Osteoblast (primary cell): ENCODE results near the gene SNRPE. TPM values are rescaled to one million over a fixed set of nuclear protein-coding genes. Genes with fewer than 3 reads are reported as not detected.
"Not testable (repeated sequence)": the region's sequence is repeated elsewhere in the genome, so short reads cannot be mapped to it uniquely, and the experiment has no call there.

ENCODE experiments used
- DNase-seq: peaks from one replicate; pipeline ENCODE4 v3.0.0; 2011; ENCODE audit warnings: low spot score, mixed read lengths; ENCODE audit not compliant: insufficient read length; ENCODE audit errors: missing footprints
- H2AFZ ChIP-seq: 2 replicates; pipeline ENCODE4 v1.6.0; 2011; ENCODE audit warnings: mild to moderate bottlenecking, low read length
- H3K27ac ChIP-seq: 2 replicates; pipeline ENCODE4 v1.5.1; 2011; ENCODE audit warnings: mild to moderate bottlenecking, low read depth, low read length, moderate library complexity
- H3K27me3 ChIP-seq: 2 replicates; pipeline ENCODE4 v1.6.0; 2012; ENCODE audit warnings: mild to moderate bottlenecking, control low read depth, inconsistent platforms, low read length, moderate library complexity; ENCODE audit not compliant: insufficient read depth
- H3K36me3 ChIP-seq: 2 replicates; pipeline ENCODE4 v1.5.1; 2011; ENCODE audit warnings: mild to moderate bottlenecking, low read length, control low read depth, moderate library complexity; ENCODE audit not compliant: insufficient read depth
- H3K4me1 ChIP-seq: 2 replicates; pipeline ENCODE4 v1.5.1; 2011; ENCODE audit warnings: mild to moderate bottlenecking, low read length, control low read depth, moderate library complexity; ENCODE audit not compliant: insufficient read depth
- H3K4me2 ChIP-seq: 2 replicates; pipeline ENCODE4 v1.6.0; 2011; ENCODE audit warnings: mild to moderate bottlenecking, low read length; ENCODE audit not compliant: insufficient read depth
- H3K4me3 ChIP-seq: fragments of 200-600 bp; sonication (generic); 3 replicates; pipeline ENCODE4 v1.5.1; 2012; ENCODE audit warnings: mild to moderate bottlenecking, low read length, inconsistent platforms; ENCODE audit not compliant: insufficient read depth
- H3K79me2 ChIP-seq: 2 replicates; pipeline ENCODE4 v1.6.0; 2012; ENCODE audit warnings: mild to moderate bottlenecking, low read length, control low read depth, inconsistent platforms; ENCODE audit not compliant: insufficient read depth
- H3K9me3 ChIP-seq: 2 replicates; pipeline ENCODE4 v1.5.1; 2011; ENCODE audit warnings: low read depth, low read length, control low read depth
- H4K20me1 ChIP-seq: 2 replicates; pipeline ENCODE4 v1.6.0; 2012; ENCODE audit warnings: mild to moderate bottlenecking, low read length, control low read depth; ENCODE audit not compliant: insufficient read depth
- total RNA-seq: library from RNA; depleted of rRNA; stranded (reverse); fragments of >200 nt; gene quantifications from 2 replicates; pipeline ENCODE4 v1.2.3, GENCODE V29; 2012
- TF ChIP-seq, protein P1 (sequence below): IDR thresholded peaks from 2 replicates; pipeline ENCODE4 v1.5.1; 2011; ENCODE audit warnings: mild to moderate bottlenecking, low read depth, low read length, moderate library complexity; ENCODE audit errors: extremely low read depth

SNRPE gene
- total RNA-seq, 1 donor, result 46.3 TPM

DNA sequence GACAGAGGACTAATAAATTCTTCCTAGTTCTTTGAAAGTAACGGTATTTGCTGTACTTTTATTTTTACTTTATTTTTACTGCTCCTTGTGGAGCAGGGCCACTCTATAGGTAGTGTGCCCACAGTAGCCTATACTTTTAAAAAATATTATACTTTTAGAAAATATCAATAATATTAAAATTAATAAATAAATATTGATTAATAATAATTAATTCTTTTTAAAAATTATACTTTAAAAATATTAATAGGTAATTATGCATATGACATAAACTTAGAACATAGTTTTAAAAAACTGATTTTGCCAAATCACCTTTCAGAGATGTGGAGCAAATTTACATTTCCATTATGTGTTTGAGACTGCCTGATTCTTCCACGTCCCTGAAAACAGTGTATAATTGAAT, 35.2 kb upstream of the SNRPE start:
- no peak overlapping the region for H3K27ac ChIP-seq
- peaks cover 31% of the 10 kb centered on the region for H4K20me1 ChIP-seq
- no peak overlapping the region for H2AFZ ChIP-seq
- peaks cover 64% of the 10 kb centered on the region for H3K79me2 ChIP-seq
- H3K36me3 ChIP-seq, result peaks cover 80% of the 10 kb centered on the region
- no peak overlapping the region for H3K4me3 ChIP-seq
- TF ChIP-seq, protein P1, sequence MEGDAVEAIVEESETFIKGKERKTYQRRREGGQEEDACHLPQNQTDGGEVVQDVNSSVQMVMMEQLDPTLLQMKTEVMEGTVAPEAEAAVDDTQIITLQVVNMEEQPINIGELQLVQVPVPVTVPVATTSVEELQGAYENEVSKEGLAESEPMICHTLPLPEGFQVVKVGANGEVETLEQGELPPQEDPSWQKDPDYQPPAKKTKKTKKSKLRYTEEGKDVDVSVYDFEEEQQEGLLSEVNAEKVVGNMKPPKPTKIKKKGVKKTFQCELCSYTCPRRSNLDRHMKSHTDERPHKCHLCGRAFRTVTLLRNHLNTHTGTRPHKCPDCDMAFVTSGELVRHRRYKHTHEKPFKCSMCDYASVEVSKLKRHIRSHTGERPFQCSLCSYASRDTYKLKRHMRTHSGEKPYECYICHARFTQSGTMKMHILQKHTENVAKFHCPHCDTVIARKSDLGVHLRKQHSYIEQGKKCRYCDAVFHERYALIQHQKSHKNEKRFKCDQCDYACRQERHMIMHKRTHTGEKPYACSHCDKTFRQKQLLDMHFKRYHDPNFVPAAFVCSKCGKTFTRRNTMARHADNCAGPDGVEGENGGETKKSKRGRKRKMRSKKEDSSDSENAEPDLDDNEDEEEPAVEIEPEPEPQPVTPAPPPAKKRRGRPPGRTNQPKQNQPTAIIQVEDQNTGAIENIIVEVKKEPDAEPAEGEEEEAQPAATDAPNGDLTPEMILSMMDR, result no peak
- H3K4me2 ChIP-seq, result no peak overlapping the region
- no peaks in the 10 kb centered on the region for H3K9me3 ChIP-seq
- H3K27me3 ChIP-seq, result no peaks in the 10 kb centered on the region
- no peak for DNase-seq
- peaks cover 4% of the 10 kb centered on the region for H3K4me1 ChIP-seq

DNA sequence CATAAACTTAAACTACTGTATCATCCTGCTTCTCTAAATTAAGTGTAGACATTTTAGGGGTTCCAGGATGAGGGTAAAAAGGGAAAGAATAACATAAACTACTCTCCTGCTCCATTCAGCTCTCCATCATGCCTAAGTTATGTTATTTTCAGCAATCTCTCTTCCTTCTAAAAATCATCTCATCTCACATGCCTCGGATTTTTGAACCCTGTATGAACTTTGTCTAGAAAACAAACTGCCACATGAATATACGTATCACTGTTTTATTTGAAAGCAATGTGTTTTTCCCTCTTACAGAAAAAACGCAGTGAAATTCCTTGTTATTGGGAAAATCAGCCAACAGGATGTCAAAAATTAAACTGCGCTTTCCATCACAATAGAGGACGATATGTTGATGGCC, 33.4 kb upstream of the SNRPE start:
- Histone ChIP-seq H3K79me2 (peaks cover 48% of the 10 kb centered on the region), H3K27ac (peak overlapping the region; percentile 13), H3K36me3 (peaks cover 76% of the 10 kb centered on the region), H3K4me1 (peaks cover 4% of the 10 kb centered on the region), H3K27me3 (no peaks in the 10 kb centered on the region), H3K9me3 (no peaks in the 10 kb centered on the region), H4K20me1 (peaks cover 21% of the 10 kb centered on the region), H2AFZ (no peak overlapping the region), H3K4me3 (no peak overlapping the region), H3K4me2 (no peak overlapping the region)
- DNase-seq, result no peak
- TF ChIP-seq, protein P1, result no peak

DNA sequence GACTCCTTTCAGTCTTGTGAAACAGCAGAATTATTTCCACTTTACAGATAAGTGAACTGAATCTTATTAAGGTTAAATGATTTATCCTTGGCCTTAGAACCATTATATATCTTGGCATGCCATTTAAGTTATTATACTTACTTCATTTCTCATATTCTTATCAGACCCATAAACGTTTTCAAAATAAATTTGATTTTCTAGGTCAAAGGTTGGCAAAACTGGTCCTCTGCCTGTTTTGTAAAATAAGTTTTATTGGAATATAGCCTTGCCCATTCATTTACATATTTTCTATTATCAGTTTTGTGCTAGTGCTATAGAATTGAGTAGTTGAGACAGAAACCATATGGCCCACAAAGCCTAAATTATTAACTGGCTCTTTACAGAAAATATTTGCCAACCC, 32.9 kb upstream of the SNRPE start:
- H3K4me1 ChIP-seq, result peaks cover 4% of the 10 kb centered on the region
- no peak for DNase-seq
- H3K4me3 ChIP-seq, result no peak overlapping the region
- H3K9me3 ChIP-seq, result no peaks in the 10 kb centered on the region
- no peak overlapping the region for H2AFZ ChIP-seq
- H3K79me2 ChIP-seq, result peaks cover 43% of the 10 kb centered on the region
- H3K27me3 ChIP-seq, result no peaks in the 10 kb centered on the region
- H3K4me2 ChIP-seq, result no peak overlapping the region
- peaks cover 74% of the 10 kb centered on the region for H3K36me3 ChIP-seq
- H3K27ac ChIP-seq, result peak overlapping the region; percentile 13
- H4K20me1 ChIP-seq, result peaks cover 16% of the 10 kb centered on the region
- TF ChIP-seq, protein P1, result no peak

DNA sequence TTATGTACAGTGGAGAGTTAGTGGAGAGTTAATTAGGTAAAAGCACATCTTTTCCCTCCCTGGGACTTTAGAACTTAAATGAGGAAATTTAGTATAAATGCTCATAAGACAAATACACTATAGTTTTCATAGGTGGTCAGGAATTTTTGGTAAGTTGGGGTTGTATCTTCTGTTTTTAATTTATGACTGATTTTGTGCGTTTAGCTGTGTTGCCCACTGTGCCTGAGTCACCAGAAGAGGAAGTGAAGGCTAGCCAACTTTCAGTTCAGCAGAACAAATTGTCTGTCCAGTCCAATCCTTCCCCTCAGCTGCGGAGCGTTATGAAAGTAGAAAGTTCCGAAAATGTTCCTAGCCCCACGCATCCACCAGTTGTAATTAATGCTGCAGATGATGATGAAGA, 32.2 kb upstream of the SNRPE start:
- H3K27me3 ChIP-seq, H3K9me3 ChIP-seq, H3K4me3 ChIP-seq, DNase-seq, H3K27ac ChIP-seq, H2AFZ ChIP-seq, H3K4me2 ChIP-seq, H3K4me1 ChIP-seq: not testable (repeated sequence)
- peaks cover 36% of the 10 kb centered on the region for H3K79me2 ChIP-seq
- peaks cover 78% of the 10 kb centered on the region for H3K36me3 ChIP-seq
- H4K20me1 ChIP-seq, result peaks cover 15% of the 10 kb centered on the region

DNA sequence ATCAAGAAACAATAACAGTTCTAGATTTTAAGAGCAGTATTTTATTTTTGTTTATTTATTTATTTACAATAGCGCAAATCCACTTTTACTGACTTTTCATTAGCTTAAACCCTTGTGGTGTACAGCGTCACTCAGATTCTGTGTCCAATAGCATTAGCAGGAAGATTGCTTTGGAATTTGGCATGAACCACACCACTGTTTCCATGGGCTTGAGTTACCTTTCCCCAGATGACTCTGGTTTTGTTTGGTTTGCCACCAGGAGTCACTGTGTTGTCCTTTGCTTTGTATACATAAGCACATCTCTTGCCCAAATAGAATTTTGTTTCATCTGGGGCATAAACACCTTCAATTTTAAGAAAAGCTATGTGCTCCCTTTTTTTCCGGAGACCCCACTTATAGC, 25.9 kb upstream of the SNRPE start:
- Histone ChIP-seq H3K9me3 (no peaks in the 10 kb centered on the region), H3K4me2 (no peak overlapping the region), H3K79me2 (peaks cover 19% of the 10 kb centered on the region), H3K36me3 (peaks cover 92% of the 10 kb centered on the region), H4K20me1 (peaks cover 11% of the 10 kb centered on the region), H3K27ac (no peak overlapping the region), H3K4me3 (no peak overlapping the region), H3K27me3 (no peaks in the 10 kb centered on the region), H3K4me1 (peaks cover 11% of the 10 kb centered on the region), H2AFZ (no peak overlapping the region)
- TF ChIP-seq, protein P1, result no peak
- DNase-seq, result no peak
